Spleen (tissue), 11 donors: ENCODE measurements around the gene GBA3. TPM values are rescaled to one million over a fixed set of nuclear protein-coding genes. Genes with fewer than 3 reads are reported as not detected.

Experiments used
- DNase-seq: peaks from one replicate; pipeline ENCODE4 v3.0.0-alpha.2; 2020
- H3K27ac ChIP-seq, 8 donors: fragments of 200-600 bp; sonication (generic) in 7 of 8; 1 replicate in 4 of 8; 2 replicates in 4 of 8; pipeline versions ENCODE4 v1.5.0 to v1.8.0; 2016 to 2021; ENCODE audit warnings: inconsistent platforms in 4 of 8, mild to moderate bottlenecking in 4 of 8, moderate library complexity in 1 of 8
- H3K27me3 ChIP-seq, 7 donors: fragments of 200-600 bp; sonication (generic) in 6 of 7; replicated peaks in 1 of 7; 1 replicate in 4 of 7; 2 replicates in 3 of 7; pipeline versions ENCODE4 v1.5.0 to v1.8.0; 2016 to 2021; ENCODE audit warnings: inconsistent platforms in 3 of 7, mild to moderate bottlenecking in 1 of 7
- H3K36me3 ChIP-seq, 6 donors: fragments of 200-600 bp; sonication (generic) in 5 of 6; 1 replicate in 4 of 6; 2 replicates in 2 of 6; pipeline versions ENCODE4 v1.5.0 to v1.8.0; 2016 to 2021; ENCODE audit warnings: inconsistent platforms in 2 of 6
- H3K4me1 ChIP-seq, 6 donors: fragments of 200-600 bp; sonication (generic) in 5 of 6; 1 replicate in 3 of 6; 2 replicates in 3 of 6; pipeline versions ENCODE4 v1.5.0 to v1.8.0; 2016 to 2021; ENCODE audit warnings: inconsistent platforms in 3 of 6
- H3K4me3 ChIP-seq, 8 donors: fragments of 200-600 bp; sonication (generic) in 7 of 8; 1 replicate in 4 of 8; 2 replicates in 4 of 8; pipeline versions ENCODE4 v1.5.0 to v1.8.0; 2016 to 2021; ENCODE audit warnings: inconsistent platforms in 4 of 8, mild to moderate bottlenecking in 4 of 8, moderate library complexity in 2 of 8
- H3K9me3 ChIP-seq, 8 donors: fragments of 200-600 bp; sonication (generic) in 7 of 8; 1 replicate in 4 of 8; 2 replicates in 4 of 8; pipeline versions ENCODE4 v1.5.0 to v1.8.0; 2016 to 2021; ENCODE audit warnings: inconsistent platforms in 4 of 8
- POLR2A ChIP-seq, 3 donors: fragments of 450-650 bp; IDR thresholded peaks; one replicate each; pipeline ENCODE4 v1.5.1; 2017; ENCODE audit warnings: antibody characterized with exemption in 3 of 3, mild to moderate bottlenecking in 1 of 3
- POLR2AphosphoS5 ChIP-seq, 3 donors: sonication (generic); formaldehyde crosslinking; IDR thresholded peaks; one replicate each; pipeline ENCODE4 v1.5.1; 2017; ENCODE audit warnings: antibody characterized with exemption in 3 of 3
- WGBS, 5 donors: extraction: QIAGEN DNeasy Blood & Tissue Kit in 3 of 5; methylation state at CpG; one replicate each; pipeline versions ENCODE4 v1.1.5 to v1.1.7; 2013 to 2018; 5-methylcytosine and 5-hydroxymethylcytosine counted together
- intact Hi-C: fragments of 100-400 bp; cut with DNase I; formaldehyde crosslinking; loops from one replicate; pipeline ENCODE4 v1.15.0; 2023; ENCODE audit warnings: low total_unique reads
- polyA plus RNA-seq, 3 donors: library from polyadenylated mRNA; stranded (reverse); fragments of 200-250 nt; gene quantifications; one replicate each; pipeline ENCODE4 v1.2.1, GENCODE V29; 2013
- total RNA-seq, 7 donors: library from RNA; depleted of rRNA in 3 of 7; stranded (reverse); fragments of >200 nt in 3 of 7; fragmentation: NEBNext Ultra II Directional in 4 of 7; extraction: Animal tissue kit (Norgen Biotek cat#: 25700) in 4 of 7; gene quantifications; one replicate each; pipeline versions ENCODE4 v1.1.0 to v1.2.1, GENCODE V29; 2016 to 2021
- TF ChIP-seq, protein P1 (sequence below), 11 experiments: fragments of 200-600 bp in 7 of 11; fragments of 450-650 bp in 4 of 11; sonication (generic) in 4 of 11; IDR thresholded peaks in 8 of 11; conservative IDR thresholded peaks in 3 of 11; 1 replicate in 7 of 11; 2 replicates in 4 of 11; pipeline versions ENCODE4 v1.4.0 to v1.8.0; 2016 to 2021; ENCODE audit warnings: antibody characterized with exemption in 11 of 11, inconsistent platforms in 4 of 11, mild to moderate bottlenecking in 1 of 11
- donor health status: healthy with polysubstance abuse.
- donor health status: DM: no; HTN: no; CAD: no; lungs with moderate emphysema.
- donor health status: DM: no; HTN: no; CAD: no.
- donor health status: Bipolar disorder and iron deficiency.
- donor health status: healthy.
- donor health status: DM: no; HTN: no; CAD: no.
- donor health status: DM: yes; HTN: yes; CAD: no.

Gene GBA3
- total and polyA plus RNA-seq, 10 donors, result 0.43 to 33.1 (median 12.9) TPM

DNA sequence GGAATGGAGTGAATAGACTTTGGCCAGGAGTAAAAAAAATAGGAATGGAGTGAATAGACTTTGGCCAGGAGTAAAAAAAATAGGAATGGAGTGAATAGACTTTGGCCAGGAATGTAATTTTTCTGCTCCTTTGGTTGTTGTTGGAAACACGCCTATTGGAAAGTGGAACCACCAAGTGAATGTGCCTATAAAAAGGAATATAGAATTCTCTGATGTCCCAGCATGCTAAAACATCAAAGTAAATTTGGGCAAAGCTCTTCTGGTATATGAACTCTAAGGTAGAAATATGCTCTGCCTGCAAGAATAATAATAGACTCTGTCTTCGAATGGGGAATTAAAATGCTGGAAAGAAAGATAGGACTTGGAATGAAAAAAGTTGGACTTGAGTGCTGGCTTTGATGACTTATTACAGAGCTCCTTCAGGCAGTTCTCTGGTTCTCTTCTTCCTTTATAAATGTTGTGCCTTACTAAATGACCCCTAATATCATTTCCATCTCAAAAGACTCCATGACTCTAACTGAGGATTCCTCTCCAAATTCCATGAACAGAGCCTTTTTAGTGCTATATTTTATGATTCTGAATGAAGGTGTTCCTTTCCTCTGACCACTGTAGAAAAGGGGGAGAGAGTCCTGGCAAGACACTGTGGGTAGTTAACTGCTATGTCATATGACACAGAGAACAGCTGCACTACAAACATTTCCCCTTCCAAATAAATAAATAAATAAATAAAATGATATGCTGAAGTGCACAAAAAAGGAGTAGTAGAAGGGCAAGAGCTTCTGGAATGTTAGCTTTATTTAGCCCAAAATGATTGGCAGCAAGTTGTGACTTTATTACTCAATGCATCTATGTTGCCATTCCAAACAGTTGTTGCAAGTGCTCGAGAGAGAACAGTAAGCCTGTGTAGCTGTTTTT, 13.5 kb upstream of the GBA3 start:
- H3K27ac ChIP-seq, result no peak overlapping the region
- no peaks in the 10 kb centered on the region for H3K27me3 ChIP-seq
- H3K4me3 ChIP-seq, result no peak overlapping the region
- peaks cover 0 to 14% (median 1%) of the 10 kb centered on the region in 6 donors for H3K4me1 ChIP-seq
- H3K9me3 ChIP-seq, result no peaks in the 10 kb centered on the region
- H3K36me3 ChIP-seq, result no peaks in the 10 kb centered on the region
- WGBS, 5 donors, result 63 to 73% (median 70%) methylated on average over 3 of the region's 3 CpGs
- intact Hi-C loops, result no loop called here
- TF ChIP-seq POLR2AphosphoS5 (IDR thresholded peaks at IDR 0.05) (no peak), POLR2A (IDR thresholded peaks at IDR 0.05) (no peak)
- TF ChIP-seq, protein P1, sequence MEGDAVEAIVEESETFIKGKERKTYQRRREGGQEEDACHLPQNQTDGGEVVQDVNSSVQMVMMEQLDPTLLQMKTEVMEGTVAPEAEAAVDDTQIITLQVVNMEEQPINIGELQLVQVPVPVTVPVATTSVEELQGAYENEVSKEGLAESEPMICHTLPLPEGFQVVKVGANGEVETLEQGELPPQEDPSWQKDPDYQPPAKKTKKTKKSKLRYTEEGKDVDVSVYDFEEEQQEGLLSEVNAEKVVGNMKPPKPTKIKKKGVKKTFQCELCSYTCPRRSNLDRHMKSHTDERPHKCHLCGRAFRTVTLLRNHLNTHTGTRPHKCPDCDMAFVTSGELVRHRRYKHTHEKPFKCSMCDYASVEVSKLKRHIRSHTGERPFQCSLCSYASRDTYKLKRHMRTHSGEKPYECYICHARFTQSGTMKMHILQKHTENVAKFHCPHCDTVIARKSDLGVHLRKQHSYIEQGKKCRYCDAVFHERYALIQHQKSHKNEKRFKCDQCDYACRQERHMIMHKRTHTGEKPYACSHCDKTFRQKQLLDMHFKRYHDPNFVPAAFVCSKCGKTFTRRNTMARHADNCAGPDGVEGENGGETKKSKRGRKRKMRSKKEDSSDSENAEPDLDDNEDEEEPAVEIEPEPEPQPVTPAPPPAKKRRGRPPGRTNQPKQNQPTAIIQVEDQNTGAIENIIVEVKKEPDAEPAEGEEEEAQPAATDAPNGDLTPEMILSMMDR (IDR thresholded peaks at IDR 0.05 in 8 of 11, conservative IDR thresholded peaks at IDR 0.05 in 3 of 11), result no peak
- DNase-seq, result no peak

DNA sequence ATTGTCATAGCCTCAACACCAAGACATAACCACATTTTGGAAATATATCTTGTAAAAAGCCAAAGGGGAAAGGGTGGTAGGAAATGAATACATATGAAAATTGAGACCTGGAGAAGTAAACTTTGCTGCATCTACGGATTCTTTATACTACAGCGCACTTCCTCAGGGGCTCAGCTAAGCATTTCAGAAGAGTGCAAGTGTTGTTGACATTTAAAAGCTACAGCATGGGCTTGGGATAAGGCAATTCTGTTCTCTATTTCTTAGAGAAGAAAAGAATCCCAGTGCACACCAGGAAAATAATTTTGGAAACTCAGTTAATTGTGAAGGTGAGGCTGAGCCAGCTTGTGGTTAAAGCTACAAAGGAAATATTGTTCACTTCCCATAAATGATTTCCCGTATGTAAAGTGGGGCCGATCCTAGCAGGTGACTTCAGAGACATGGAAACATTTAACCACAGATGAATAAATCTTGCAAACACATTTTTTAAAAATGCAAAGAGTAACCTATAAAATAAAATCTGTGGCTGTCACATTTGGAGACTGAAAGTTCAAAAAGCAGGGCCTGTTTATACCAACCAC, 12.6 kb upstream of the GBA3 start:
- intact Hi-C loops, result loop anchor here (10.0 kb wide), 1 partner anchor 175 kb away; no protein-coding TSS in a partner anchor

DNA sequence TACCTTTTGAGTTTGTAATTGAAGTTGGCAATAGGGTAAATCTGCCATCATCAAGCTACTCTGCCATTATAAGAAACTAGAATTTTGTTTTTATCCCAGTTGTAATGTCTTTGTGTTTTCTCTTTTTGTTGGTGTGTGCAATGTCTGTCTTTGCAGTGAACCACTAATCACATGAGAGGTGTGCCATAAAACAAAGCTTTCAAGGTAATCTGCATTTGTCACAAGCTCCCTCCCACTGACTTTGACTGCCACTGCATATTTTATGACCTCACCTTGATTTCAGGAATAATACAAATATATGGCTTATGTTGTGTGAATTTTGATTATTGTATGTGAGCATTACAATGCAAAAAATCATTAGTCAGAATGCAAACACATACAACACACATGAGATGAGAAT, 9.0 kb upstream of the GBA3 start:
- no peaks in the 10 kb centered on the region for H3K9me3 ChIP-seq
- no peak for DNase-seq
- H3K4me3 ChIP-seq, result no peak overlapping the region
- H3K36me3 ChIP-seq, result no peaks in the 10 kb centered on the region
- H3K4me1 ChIP-seq, result peaks cover 0 to 19% (median 1%) of the 10 kb centered on the region in 6 donors
- H3K27me3 ChIP-seq, result no peaks in the 10 kb centered on the region
- no peak overlapping the region for H3K27ac ChIP-seq
- intact Hi-C loops, result loop anchor here (10.0 kb wide), 1 partner anchor 179 kb away; no protein-coding TSS in a partner anchor
- TF ChIP-seq POLR2AphosphoS5 (IDR thresholded peaks at IDR 0.05) (no peak), POLR2A (IDR thresholded peaks at IDR 0.05) (no peak)
- TF ChIP-seq, protein P1 (IDR thresholded peaks at IDR 0.05 in 8 of 11, conservative IDR thresholded peaks at IDR 0.05 in 3 of 11), result no peak

More for the DNA sequence above, 12.6 kb upstream of the GBA3 start:
- H3K4me1 ChIP-seq, result peaks cover 0 to 14% (median 1%) of the 10 kb centered on the region in 6 donors
- DNase-seq, result no peak
- no peak overlapping the region for H3K27ac ChIP-seq
- no peaks in the 10 kb centered on the region for H3K9me3 ChIP-seq
- WGBS, 5 donors, result 32 to 46% (median 35%) methylated on average over 4 of the region's 4 CpGs
- H3K27me3 ChIP-seq, result no peaks in the 10 kb centered on the region
- no peaks in the 10 kb centered on the region for H3K36me3 ChIP-seq
- no peak overlapping the region for H3K4me3 ChIP-seq
- TF ChIP-seq POLR2AphosphoS5 (IDR thresholded peaks at IDR 0.05) (no peak), POLR2A (IDR thresholded peaks at IDR 0.05) (no peak)
- TF ChIP-seq, protein P1 (IDR thresholded peaks at IDR 0.05 in 8 of 11, conservative IDR thresholded peaks at IDR 0.05 in 3 of 11), result no peak

DNA sequence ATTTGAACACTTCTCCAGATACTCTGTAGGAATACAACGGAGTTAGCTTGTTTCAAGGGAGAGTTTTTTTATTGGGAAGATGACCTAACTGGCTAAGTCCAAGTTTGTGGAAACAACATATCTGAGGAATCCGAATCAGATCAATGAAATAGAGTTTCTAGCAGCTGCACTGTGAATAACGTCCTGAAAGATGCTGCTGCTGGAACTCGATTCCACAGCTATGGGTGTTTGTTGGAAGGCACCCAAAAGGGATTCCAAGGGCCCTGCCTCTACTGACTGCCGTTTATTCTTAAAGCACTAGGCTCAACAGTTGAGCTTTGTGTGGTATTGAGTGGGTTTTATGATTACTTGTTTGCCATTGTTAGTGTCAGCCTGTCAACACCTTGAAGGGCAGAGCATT, 6.6 kb upstream of the GBA3 start:
- no peaks in the 10 kb centered on the region for H3K36me3 ChIP-seq
- no peaks in the 10 kb centered on the region for H3K27me3 ChIP-seq
- no peaks in the 10 kb centered on the region for H3K9me3 ChIP-seq
- DNase-seq, result no peak
- H3K4me1 ChIP-seq, result peaks cover 0 to 8% (median 0%) of the 10 kb centered on the region in 6 donors
- intact Hi-C loops, result loop anchor here (10.0 kb wide), 1 partner anchor 181 kb away; no protein-coding TSS in a partner anchor
- no peak overlapping the region for H3K27ac ChIP-seq
- TF ChIP-seq, protein P1 (IDR thresholded peaks at IDR 0.05 in 8 of 11, conservative IDR thresholded peaks at IDR 0.05 in 3 of 11), result no peak
- TF ChIP-seq POLR2A (IDR thresholded peaks at IDR 0.05), result no peak
- no peak for TF ChIP-seq POLR2AphosphoS5 (IDR thresholded peaks at IDR 0.05)
- no peak overlapping the region for H3K4me3 ChIP-seq
- 79 to 88% (median 80%) methylated on average over 5 of the region's 5 CpGs for WGBS, 5 donors
